Renal pelvis (tissue), 4 donors: ENCODE results near the gene HSD3B2. TPM values are rescaled to one million over a fixed set of nuclear protein-coding genes. Genes with fewer than 3 reads are reported as not detected.

Source experiments
- DNase-seq: peaks from one replicate; pipeline ENCODE4 v3.0.0-alpha.2; 2013
- polyA plus RNA-seq, 3 donors: library from polyadenylated mRNA; unstranded; fragments of 120-200 nt; gene quantifications; one replicate each; pipeline ENCODE4 v1.2.1, GENCODE V29; 2013; ENCODE audit not compliant: insufficient read length in 3 of 3

HSD3B2 gene
- polyA plus RNA-seq, 3 donors = 1.4 to 2.8 (median 2.8) TPM

DNA sequence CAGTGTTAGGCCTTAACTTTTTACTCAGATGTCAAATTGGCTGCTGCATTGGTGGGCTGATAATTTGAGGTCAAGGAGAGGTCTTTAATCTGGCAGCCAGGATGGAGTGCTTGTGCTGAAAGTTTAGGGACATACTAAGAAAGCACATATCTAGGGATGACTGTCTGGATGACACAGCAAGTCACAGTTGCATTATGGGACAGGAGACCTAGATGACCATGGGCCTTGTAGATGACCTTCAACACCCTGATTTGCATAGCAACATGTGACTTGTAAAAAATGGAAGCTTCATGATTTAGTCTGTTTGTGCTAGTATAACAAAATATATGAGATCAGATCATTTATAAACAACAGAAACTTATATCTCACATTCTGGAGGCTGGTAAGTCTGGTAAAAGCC is 18.0 kb upstream of the HSD3B2 start:
- no peak for DNase-seq

DNA sequence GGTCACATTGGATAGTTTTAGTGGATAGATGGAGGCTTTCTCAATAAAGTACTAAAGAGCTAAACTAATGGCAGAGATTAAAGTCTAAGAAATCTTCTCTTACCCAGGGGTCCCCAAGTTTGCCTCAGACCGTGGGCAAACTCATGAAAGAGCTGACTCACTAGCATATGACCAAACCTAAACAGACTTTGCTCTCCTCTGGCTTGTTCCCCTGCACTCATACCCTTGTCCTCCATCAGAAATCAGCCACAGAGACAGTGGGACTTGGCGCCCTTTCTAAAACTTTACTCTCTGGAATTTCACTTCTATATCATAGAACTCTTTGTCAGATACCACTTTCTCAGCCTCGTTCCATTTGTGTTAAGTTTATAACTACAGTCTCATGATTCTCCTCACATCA is 17.0 kb upstream of the HSD3B2 start:
- DNase-seq = no peak

GRCh38 chr1:119404736-119405135 is 10.2 kb upstream of the HSD3B2 start:
- no peak for DNase-seq

DNA sequence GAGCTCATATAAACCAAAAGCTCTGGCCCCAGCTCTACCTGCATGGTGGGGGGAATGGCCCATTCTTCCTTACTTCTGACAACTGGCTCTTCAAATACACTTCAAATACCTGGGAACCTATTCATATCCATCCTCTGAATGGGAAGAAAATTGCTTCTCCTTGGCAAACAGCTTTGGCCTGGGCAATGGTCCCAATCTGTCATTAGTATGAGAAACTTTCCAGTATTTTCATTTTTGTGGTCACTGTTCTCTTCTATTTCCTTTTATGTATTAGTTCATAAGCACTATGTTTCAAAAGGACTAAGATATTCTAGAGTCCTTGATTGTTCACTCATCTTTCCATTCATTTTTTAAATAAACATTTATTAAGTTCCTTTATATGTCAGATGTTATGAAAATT is 5.2 kb upstream of the HSD3B2 start:
- no peak for DNase-seq

DNA sequence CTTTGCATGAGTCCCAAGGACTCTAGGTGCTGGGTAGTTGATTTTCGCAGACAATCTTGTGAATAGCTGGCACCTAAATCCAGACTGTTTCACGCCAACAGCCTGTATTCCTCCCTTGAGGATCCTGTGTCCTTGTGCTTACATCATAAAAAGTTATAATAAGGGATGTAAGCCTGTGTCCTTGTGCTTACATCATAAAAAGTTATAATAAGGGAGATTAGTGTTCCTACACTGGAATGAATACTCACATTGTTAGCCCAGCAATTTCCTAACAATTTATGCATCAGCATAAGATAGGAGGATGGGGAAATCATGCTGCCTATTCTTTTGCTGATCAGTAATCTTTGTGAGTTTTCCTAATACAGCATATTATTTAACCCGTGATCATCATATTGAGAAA is 4.0 kb upstream of the HSD3B2 start:
- no peak for DNase-seq

GRCh38 chr1:119416006-119416640 is 1.2 kb downstream of the HSD3B2 start:
- DNase-seq = no peak

DNA sequence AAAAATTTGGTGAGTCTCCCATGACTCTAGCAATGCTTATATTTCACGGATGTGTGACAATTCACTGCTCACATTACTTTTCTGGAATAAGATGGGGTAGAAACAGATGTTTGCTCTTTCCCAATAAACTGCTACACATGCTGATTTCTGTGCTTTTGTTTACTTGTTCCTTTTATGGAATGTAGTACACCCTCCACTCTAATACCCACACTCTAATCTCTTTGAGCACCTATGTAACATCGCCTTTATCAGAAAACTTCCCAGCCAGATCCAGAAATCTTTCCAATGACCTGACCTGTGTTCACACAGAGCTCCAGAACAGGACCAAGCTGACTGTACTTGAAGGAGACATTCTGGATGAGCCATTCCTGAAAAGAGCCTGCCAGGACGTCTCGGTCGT is 4.2 kb downstream of the HSD3B2 start:
- no peak for DNase-seq

- no peak for DNase-seq
These were observed 5.7 kb downstream of the HSD3B2 start for GRCh38 chr1:119420638-119421037.

DNA sequence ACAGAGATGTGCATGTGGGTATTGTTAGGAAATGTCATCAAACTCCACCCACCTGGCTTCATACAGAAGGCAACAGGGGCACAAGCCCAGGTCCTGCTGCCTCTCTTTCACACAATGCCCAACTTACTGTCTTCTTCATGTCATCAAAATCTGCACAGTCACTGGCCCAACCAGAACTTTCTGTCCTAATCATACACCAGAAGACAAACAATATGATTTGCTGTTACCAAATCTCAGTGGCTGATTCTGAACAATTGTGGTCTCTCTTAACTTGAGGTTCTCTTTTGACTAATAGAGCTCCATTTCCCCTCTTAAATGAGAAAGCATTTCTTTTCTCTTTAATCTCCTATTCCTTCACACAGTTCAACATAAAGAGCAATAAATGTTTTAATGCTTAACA is 7.7 kb downstream of the HSD3B2 start:
- no peak for DNase-seq

DNA sequence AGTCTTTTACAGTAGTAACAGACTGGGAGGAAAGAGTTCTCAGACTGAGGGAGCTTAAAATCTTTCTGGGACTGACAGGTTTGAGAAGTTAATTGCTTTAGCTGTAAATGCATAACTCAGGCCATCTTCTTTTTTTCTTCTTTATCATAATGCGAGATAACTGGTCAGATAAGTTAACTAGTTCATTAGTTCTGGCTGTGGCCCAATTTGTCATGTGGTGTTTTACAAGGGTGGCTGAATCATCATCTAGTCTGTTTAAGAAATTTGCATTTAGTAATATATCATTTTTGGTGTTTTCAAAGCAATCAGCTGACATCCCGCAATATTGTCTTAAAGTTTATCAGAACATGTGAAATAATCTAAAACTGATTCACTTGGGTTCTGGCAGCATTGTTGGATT is 14.0 kb downstream of the HSD3B2 start:
- DNase-seq = no peak

- no peak for DNase-seq
These were observed 14.7 kb downstream of the HSD3B2 start for GRCh38 chr1:119429687-119430086.

- DNase-seq = no peak
These were observed 15.5 kb downstream of the HSD3B2 start for GRCh38 chr1:119430486-119430885.

- no peak for DNase-seq
These were observed 16.9 kb downstream of the HSD3B2 start for GRCh38 chr1:119431836-119432235.

DNA sequence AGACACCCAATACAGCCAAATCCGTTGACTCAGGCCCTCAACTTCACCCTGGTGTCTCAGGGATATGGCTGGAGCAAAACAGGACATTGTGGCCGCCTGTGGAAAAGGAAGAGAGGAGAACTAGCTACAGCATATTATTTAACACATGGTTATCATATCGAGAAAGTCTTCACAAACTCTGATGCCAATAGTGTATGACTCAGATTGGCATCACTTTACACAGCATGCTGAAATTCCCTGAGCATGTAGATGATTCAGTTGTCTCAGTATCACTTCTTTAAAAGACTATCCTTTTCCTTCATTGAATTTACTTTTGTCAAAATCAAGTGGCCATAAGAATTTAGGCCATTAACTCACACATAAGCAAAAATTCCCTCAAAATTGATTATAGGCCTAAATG is 20.1 kb downstream of the HSD3B2 start:
- DNase-seq = no peak

DNA sequence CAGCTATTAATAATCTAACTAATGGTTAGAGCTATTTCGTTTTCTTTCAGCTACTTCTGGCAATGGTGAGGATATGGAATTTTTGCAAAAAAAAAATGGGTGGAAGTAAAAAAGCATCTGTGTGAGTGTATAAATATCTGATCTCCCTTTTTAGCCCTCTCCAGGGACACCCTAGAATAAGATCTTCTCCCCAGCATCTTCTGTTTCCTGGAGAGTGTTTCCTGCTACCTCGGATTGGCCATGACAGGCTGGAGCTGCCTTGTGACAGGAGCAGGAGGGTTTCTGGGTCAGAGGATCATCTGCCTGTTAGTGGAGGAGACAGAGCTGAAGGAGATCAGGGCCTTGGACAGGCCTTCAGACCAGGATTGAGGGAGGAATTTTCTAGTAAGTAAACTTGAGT is 23.8 kb downstream of the HSD3B2 start:
- DNase-seq = no peak

- no peak for DNase-seq
These were observed 25.9 kb downstream of the HSD3B2 start for GRCh38 chr1:119440721-119441307.

DNA sequence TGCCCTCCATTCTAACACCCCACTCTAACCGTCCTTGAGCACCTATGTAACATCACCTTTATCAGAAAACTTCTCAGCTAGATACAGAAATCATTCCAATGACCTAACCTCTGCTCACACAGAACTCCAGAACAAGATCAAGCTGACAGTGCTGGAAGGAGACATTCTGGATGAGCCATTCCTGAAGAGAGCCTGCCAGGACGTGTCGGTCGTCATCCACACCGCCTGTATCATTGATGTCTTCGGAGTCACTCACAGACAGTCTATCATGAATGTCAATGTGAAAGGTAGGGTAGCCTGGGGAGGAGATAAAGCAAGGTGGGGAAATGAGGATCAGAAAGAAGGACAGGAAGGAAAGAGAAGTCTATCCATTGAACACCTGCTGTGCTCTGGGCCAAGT is 27.8 kb downstream of the HSD3B2 start:
- DNase-seq = no peak

DNA sequence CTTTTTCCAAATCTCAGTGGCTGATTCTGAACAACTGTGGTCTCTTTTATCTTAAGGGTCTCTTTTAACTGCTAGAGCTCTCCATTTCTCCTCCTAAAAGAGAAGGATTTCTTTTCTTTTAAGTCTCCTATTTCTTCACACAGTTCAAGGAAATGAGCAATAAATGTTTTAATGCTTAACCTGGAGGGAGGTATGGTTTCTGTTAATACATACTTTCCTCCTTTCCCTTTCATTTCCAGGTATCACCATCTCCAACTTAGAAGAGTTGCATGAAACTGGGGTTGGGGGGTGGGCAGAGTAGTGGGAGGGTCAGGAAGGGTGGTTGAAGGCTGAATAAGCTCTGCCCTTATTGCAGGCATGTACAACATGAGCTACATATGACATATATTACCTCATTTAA is 31.4 kb downstream of the HSD3B2 start:
- no peak for DNase-seq

GRCh38 chr1:119447344-119448126 is 32.6 kb downstream of the HSD3B2 start:
- DNase-seq = no peak

- DNase-seq = no peak
These were observed 33.2 kb downstream of the HSD3B2 start for GRCh38 chr1:119448127-119448511.

- DNase-seq = no peak
These were observed 35.0 kb downstream of the HSD3B2 start for GRCh38 chr1:119449971-119450370.

- no peak for DNase-seq
These were observed 36.2 kb downstream of the HSD3B2 start for GRCh38 chr1:119451158-119451557.

GRCh38 chr1:119452091-119452490 is 37.1 kb downstream of the HSD3B2 start:
- DNase-seq = no peak

GRCh38 chr1:119453021-119453420 is 38.1 kb downstream of the HSD3B2 start:
- no peak for DNase-seq
